WTC11 (cell line): ENCODE results near the gene GCKR. TPM values are rescaled to one million over a fixed set of nuclear protein-coding genes. Genes with fewer than 3 reads are reported as not detected.

Experiments used
- ATAC-seq: fragments of 200-7000 bp; cut with Tn5 transposase; 2 replicates; pipeline ENCODE4 v1.10.0; 2021; ENCODE audit warnings: mild to moderate bottlenecking, moderate library complexity
- CTCF ChIA-PET: fragments of 300-600 bp; sonication (Branson Sonifier 250); formaldehyde crosslinking; loops from one replicate; lab custom pipeline; 2021; ENCODE audit warnings: antibody characterized with exemption; lab: Charles Lee
- POLR2A ChIA-PET: fragments of 350-600 bp; sonication (Branson Sonifier 250); formaldehyde crosslinking; loops from one replicate; lab custom pipeline; 2021; ENCODE audit warnings: antibody characterized with exemption; lab: Charles Lee
- DNase-seq: peaks from one replicate; pipeline ENCODE4 v3.0.0; 2021; ENCODE audit warnings: low spot score
- H3K27ac Mint-ChIP-seq: 2 replicates; pipeline ENCODE4 v1.8.0; 2021; ENCODE audit warnings: mixed read lengths
- H3K27me3 Mint-ChIP-seq: 2 replicates; pipeline ENCODE4 v1.8.0; 2021; ENCODE audit warnings: low read depth, mild to moderate bottlenecking, moderate library complexity, mixed read lengths
- H3K36me3 Mint-ChIP-seq: 2 replicates; pipeline ENCODE4 v1.8.0; 2021; ENCODE audit warnings: mixed read lengths
- H3K4me1 Mint-ChIP-seq: 2 replicates; pipeline ENCODE4 v1.8.0; 2022; ENCODE audit warnings: mixed read lengths
- H3K4me3 Mint-ChIP-seq: 2 replicates; pipeline ENCODE4 v1.8.0; 2021; ENCODE audit warnings: mild to moderate bottlenecking, moderate library complexity, mixed read lengths
- H3K9me3 Mint-ChIP-seq: 2 replicates; pipeline ENCODE4 v1.8.0; 2021; ENCODE audit warnings: mixed read lengths
- CREM ChIP-seq: sonication (generic); formaldehyde crosslinking; IDR thresholded peaks from 2 replicates; pipeline ENCODE4 v1.8.1; 2022; ENCODE audit warnings: mild to moderate bottlenecking, missing genetic modification reagents, moderate library complexity
- ETV6 ChIP-seq: sonication (generic); formaldehyde crosslinking; IDR thresholded peaks from 2 replicates; pipeline ENCODE4 v1.8.1; 2022; ENCODE audit warnings: mild to moderate bottlenecking, missing genetic modification reagents
- FOXJ3 ChIP-seq: sonication (generic); formaldehyde crosslinking; IDR thresholded peaks from 2 replicates; pipeline ENCODE4 v1.9.0; 2021; ENCODE audit warnings: missing genetic modification reagents, mild to moderate bottlenecking, borderline replicate concordance
- GTF2I ChIP-seq: fragments of 250-450 bp; sonication (Bioruptor Pico); conservative IDR thresholded peaks from 2 replicates; pipeline ENCODE4 v1.4.0; 2021; ENCODE audit warnings: mild to moderate bottlenecking
- KAT7 ChIP-seq: sonication (generic); formaldehyde crosslinking; IDR thresholded peaks from 2 replicates; pipeline ENCODE4 v1.8.1; 2023; ENCODE audit warnings: missing genetic modification reagents, mild to moderate bottlenecking, borderline replicate concordance
- NFE2L1 ChIP-seq: sonication (generic); formaldehyde crosslinking; IDR thresholded peaks from 2 replicates; pipeline ENCODE4 v1.8.1; 2023; ENCODE audit warnings: missing genetic modification reagents
- NR3C1 ChIP-seq: sonication (generic); formaldehyde crosslinking; conservative IDR thresholded peaks from 2 replicates; pipeline ENCODE4 v1.8.1; 2023; ENCODE audit warnings: low read depth, mild to moderate bottlenecking, missing genetic modification reagents
- RELA ChIP-seq: sonication (generic); formaldehyde crosslinking; IDR thresholded peaks from 2 replicates; pipeline ENCODE4 v1.8.1; 2022; ENCODE audit warnings: missing genetic modification reagents, mild to moderate bottlenecking, borderline replicate concordance
- SMAD4 ChIP-seq: sonication (generic); formaldehyde crosslinking; IDR thresholded peaks from 2 replicates; pipeline ENCODE4 v1.8.0; 2022; ENCODE audit warnings: mild to moderate bottlenecking, missing genetic modification reagents
- ZNF121 ChIP-seq: sonication (generic); formaldehyde crosslinking; IDR thresholded peaks from 2 replicates; pipeline ENCODE4 v1.8.0; 2023; ENCODE audit warnings: missing genetic modification reagents
- ZNF416 ChIP-seq: fragments of 250-450 bp; sonication (Bioruptor Pico); IDR thresholded peaks from 2 replicates; pipeline ENCODE4 v1.9.0; 2021; ENCODE audit warnings: mild to moderate bottlenecking, inconsistent platforms
- total RNA-seq: library from RNA; stranded (reverse); gene quantifications from 3 replicates; pipeline ENCODE4 v1.2.3, GENCODE V29; 2021
- TF ChIP-seq, protein P1 (sequence below): fragments of 250-450 bp; sonication (Bioruptor Pico); IDR thresholded peaks from 2 replicates; pipeline ENCODE4 v1.9.0; 2021; ENCODE audit warnings: mild to moderate bottlenecking, borderline replicate concordance
- TF ChIP-seq, protein P2 (sequence below): sonication (generic); formaldehyde crosslinking; IDR thresholded peaks from 2 replicates; pipeline ENCODE4 v1.8.0; 2023; ENCODE audit warnings: missing genetic modification reagents, mild to moderate bottlenecking, borderline replicate concordance
- TF ChIP-seq, protein P3 (sequence below): sonication (generic); formaldehyde crosslinking; IDR thresholded peaks from 2 replicates; pipeline ENCODE4 v1.8.1; 2022; ENCODE audit warnings: mild to moderate bottlenecking, missing genetic modification reagents, moderate library complexity, borderline replicate concordance
- TF ChIP-seq, protein P4 (sequence below): sonication (generic); formaldehyde crosslinking; IDR thresholded peaks from 2 replicates; pipeline ENCODE4 v1.8.1; 2022; ENCODE audit warnings: low read depth, mild to moderate bottlenecking, moderate library complexity, missing genetic modification reagents, borderline replicate concordance

The GCKR gene
- total RNA-seq, 1 experiment from 2014 or later = 0.72 TPM

DNA sequence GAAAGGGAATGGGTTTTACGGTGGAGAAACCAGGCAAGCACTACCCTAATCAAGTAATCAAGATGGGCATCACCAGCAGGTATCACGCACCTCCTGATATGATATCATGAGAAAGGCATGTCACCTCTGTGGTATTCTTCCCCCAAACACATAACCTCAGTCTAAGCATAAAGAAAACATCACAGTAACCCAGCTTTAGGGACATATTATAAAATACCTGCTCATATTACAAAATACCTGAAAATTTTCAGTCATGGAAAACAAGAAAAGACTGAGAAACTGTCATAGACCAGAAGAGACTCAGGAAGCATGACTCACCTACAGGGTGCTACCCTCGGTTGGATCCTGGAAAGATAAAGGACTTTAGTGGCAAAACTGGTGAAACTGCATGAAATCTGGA lies 30.5 kb downstream of the GCKR start:
- no peak for TF ChIP-seq CREM (CRISPR knock-in tag)
- no peak for TF ChIP-seq SMAD4 (CRISPR knock-in tag)
- no peak for TF ChIP-seq ZNF121
- no peak for TF ChIP-seq FOXJ3 (CRISPR knock-in tag)
- no peak for TF ChIP-seq ETV6 (CRISPR knock-in tag)
- TF ChIP-seq ZNF416 (CRISPR knock-in tag) = no peak
- no peak for TF ChIP-seq GTF2I
- CTCF ChIA-PET = no interaction called here
- peaks cover 9% of the 10 kb centered on the region for H3K27me3 Mint-ChIP-seq
- no peak overlapping the region for H3K4me3 Mint-ChIP-seq
- H3K4me1 Mint-ChIP-seq = no peaks in the 10 kb centered on the region
- POLR2A ChIA-PET = interaction anchor here (0.6 kb wide), 1 partner anchor 12 kb away, joined by 5 read pairs; no protein-coding TSS in a partner anchor
- no peak overlapping the region for H3K27ac Mint-ChIP-seq
- ATAC-seq (no peak), DNase-seq (no peak)
- no peaks in the 10 kb centered on the region for H3K36me3 Mint-ChIP-seq
- H3K9me3 Mint-ChIP-seq = peaks cover 4% of the 10 kb centered on the region; the same call in 1 of the 2 replicates

DNA sequence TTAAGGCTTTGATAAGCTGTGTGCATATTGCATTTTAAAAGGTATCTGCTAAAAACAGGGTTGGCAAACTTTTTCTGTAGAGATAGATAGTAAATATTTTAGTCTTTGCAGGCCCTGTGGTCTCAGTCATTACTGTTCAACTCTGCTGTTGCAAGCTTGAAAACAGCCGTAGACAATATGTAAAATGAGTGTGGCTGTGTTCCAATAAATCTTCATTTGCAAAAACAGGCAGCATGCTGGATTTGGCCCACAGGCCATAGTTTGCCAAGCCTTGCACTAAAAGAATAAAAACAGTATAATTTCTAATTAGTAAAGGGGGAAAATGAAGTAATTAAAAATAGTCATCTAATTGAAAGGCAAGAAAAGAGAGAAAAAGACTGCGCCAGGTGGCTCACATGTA lies 35.3 kb downstream of the GCKR start:
- Mint-ChIP-seq H3K36me3 (no peaks in the 10 kb centered on the region), H3K27ac (no peak overlapping the region), H3K4me3 (no peak overlapping the region), H3K9me3 (peaks cover 4% of the 10 kb centered on the region; the same call in 1 of the 2 replicates), H3K4me1 (no peaks in the 10 kb centered on the region), H3K27me3 (peaks cover 4% of the 10 kb centered on the region)
- ChIA-PET POLR2A (no interaction called here), CTCF (no interaction called here)
- ATAC-seq = no peak
- DNase-seq = no peak
- TF ChIP-seq, protein P1, sequence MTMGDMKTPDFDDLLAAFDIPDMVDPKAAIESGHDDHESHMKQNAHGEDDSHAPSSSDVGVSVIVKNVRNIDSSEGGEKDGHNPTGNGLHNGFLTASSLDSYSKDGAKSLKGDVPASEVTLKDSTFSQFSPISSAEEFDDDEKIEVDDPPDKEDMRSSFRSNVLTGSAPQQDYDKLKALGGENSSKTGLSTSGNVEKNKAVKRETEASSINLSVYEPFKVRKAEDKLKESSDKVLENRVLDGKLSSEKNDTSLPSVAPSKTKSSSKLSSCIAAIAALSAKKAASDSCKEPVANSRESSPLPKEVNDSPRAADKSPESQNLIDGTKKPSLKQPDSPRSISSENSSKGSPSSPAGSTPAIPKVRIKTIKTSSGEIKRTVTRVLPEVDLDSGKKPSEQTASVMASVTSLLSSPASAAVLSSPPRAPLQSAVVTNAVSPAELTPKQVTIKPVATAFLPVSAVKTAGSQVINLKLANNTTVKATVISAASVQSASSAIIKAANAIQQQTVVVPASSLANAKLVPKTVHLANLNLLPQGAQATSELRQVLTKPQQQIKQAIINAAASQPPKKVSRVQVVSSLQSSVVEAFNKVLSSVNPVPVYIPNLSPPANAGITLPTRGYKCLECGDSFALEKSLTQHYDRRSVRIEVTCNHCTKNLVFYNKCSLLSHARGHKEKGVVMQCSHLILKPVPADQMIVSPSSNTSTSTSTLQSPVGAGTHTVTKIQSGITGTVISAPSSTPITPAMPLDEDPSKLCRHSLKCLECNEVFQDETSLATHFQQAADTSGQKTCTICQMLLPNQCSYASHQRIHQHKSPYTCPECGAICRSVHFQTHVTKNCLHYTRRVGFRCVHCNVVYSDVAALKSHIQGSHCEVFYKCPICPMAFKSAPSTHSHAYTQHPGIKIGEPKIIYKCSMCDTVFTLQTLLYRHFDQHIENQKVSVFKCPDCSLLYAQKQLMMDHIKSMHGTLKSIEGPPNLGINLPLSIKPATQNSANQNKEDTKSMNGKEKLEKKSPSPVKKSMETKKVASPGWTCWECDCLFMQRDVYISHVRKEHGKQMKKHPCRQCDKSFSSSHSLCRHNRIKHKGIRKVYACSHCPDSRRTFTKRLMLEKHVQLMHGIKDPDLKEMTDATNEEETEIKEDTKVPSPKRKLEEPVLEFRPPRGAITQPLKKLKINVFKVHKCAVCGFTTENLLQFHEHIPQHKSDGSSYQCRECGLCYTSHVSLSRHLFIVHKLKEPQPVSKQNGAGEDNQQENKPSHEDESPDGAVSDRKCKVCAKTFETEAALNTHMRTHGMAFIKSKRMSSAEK (CRISPR knock-in tag) = no peak
- TF ChIP-seq RELA (CRISPR knock-in tag) = no peak
- TF ChIP-seq, protein P2, sequence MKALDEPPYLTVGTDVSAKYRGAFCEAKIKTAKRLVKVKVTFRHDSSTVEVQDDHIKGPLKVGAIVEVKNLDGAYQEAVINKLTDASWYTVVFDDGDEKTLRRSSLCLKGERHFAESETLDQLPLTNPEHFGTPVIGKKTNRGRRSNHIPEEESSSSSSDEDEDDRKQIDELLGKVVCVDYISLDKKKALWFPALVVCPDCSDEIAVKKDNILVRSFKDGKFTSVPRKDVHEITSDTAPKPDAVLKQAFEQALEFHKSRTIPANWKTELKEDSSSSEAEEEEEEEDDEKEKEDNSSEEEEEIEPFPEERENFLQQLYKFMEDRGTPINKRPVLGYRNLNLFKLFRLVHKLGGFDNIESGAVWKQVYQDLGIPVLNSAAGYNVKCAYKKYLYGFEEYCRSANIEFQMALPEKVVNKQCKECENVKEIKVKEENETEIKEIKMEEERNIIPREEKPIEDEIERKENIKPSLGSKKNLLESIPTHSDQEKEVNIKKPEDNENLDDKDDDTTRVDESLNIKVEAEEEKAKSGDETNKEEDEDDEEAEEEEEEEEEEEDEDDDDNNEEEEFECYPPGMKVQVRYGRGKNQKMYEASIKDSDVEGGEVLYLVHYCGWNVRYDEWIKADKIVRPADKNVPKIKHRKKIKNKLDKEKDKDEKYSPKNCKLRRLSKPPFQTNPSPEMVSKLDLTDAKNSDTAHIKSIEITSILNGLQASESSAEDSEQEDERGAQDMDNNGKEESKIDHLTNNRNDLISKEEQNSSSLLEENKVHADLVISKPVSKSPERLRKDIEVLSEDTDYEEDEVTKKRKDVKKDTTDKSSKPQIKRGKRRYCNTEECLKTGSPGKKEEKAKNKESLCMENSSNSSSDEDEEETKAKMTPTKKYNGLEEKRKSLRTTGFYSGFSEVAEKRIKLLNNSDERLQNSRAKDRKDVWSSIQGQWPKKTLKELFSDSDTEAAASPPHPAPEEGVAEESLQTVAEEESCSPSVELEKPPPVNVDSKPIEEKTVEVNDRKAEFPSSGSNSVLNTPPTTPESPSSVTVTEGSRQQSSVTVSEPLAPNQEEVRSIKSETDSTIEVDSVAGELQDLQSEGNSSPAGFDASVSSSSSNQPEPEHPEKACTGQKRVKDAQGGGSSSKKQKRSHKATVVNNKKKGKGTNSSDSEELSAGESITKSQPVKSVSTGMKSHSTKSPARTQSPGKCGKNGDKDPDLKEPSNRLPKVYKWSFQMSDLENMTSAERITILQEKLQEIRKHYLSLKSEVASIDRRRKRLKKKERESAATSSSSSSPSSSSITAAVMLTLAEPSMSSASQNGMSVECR (CRISPR knock-in tag) = no peak
- no peak for TF ChIP-seq NR3C1 (CRISPR knock-in tag)
- TF ChIP-seq NFE2L1 = no peak
- TF ChIP-seq KAT7 = no peak
- TF ChIP-seq, protein P3, sequence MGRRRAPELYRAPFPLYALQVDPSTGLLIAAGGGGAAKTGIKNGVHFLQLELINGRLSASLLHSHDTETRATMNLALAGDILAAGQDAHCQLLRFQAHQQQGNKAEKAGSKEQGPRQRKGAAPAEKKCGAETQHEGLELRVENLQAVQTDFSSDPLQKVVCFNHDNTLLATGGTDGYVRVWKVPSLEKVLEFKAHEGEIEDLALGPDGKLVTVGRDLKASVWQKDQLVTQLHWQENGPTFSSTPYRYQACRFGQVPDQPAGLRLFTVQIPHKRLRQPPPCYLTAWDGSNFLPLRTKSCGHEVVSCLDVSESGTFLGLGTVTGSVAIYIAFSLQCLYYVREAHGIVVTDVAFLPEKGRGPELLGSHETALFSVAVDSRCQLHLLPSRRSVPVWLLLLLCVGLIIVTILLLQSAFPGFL (CRISPR knock-in tag) = no peak
- TF ChIP-seq, protein P4, sequence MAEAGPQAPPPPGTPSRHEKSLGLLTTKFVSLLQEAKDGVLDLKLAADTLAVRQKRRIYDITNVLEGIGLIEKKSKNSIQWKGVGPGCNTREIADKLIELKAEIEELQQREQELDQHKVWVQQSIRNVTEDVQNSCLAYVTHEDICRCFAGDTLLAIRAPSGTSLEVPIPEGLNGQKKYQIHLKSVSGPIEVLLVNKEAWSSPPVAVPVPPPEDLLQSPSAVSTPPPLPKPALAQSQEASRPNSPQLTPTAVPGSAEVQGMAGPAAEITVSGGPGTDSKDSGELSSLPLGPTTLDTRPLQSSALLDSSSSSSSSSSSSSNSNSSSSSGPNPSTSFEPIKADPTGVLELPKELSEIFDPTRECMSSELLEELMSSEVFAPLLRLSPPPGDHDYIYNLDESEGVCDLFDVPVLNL (CRISPR knock-in tag) = no peak
